Uterus (tissue), 4 donors: ENCODE data around the gene MICOS13. TPM values are rescaled to one million over a fixed set of nuclear protein-coding genes. Genes with fewer than 3 reads are reported as not detected.
A peak's percentile ranks its signal among the peaks of the same experiment; 100 is the strongest.

Experiments
- DNase-seq, 2 donors: peaks; one replicate each; pipeline ENCODE4 v3.0.0-alpha.2; 2019 to 2020
- H3K27ac ChIP-seq, 2 donors: fragments of 200-600 bp; sonication (generic); 1 replicate in 1 of 2; 2 replicates in 1 of 2; pipeline ENCODE4 v1.5.1; 2016 to 2018
- H3K27me3 ChIP-seq, 2 donors: fragments of 200-600 bp; sonication (generic); one replicate each; pipeline ENCODE4 v1.5.1; 2018 to 2019; ENCODE audit warnings: control low read depth in 1 of 2
- H3K36me3 ChIP-seq, 2 donors: fragments of 200-600 bp; sonication (generic); one replicate each; pipeline ENCODE4 v1.5.1; 2019; ENCODE audit warnings: control low read depth in 1 of 2
- H3K4me1 ChIP-seq, 2 donors: fragments of 200-600 bp; sonication (generic); one replicate each; pipeline ENCODE4 v1.5.1; 2018 to 2019; ENCODE audit warnings: control low read depth in 1 of 2
- H3K4me3 ChIP-seq, 2 donors: fragments of 200-600 bp; sonication (generic); 1 replicate in 1 of 2; 2 replicates in 1 of 2; pipeline ENCODE4 v1.5.1; 2018 to 2019; ENCODE audit warnings: mild to moderate bottlenecking in 1 of 2
- H3K9me3 ChIP-seq, 2 donors: fragments of 200-600 bp; sonication (generic); one replicate each; pipeline ENCODE4 v1.5.1; 2019; ENCODE audit warnings: control low read depth in 1 of 2
- POLR2A ChIP-seq, 2 donors: fragments of 450-650 bp; IDR thresholded peaks; one replicate each; pipeline ENCODE4 v1.6.1; 2016; ENCODE audit warnings: antibody characterized with exemption in 2 of 2, mild to moderate bottlenecking in 1 of 2, moderate library complexity in 1 of 2
- intact Hi-C: fragments of 100-400 bp; cut with DNase I; formaldehyde crosslinking; loops from one replicate; pipeline ENCODE4 v1.15.1; 2023; ENCODE audit warnings: low total_unique reads
- total RNA-seq, 4 donors: library from RNA; depleted of rRNA in 3 of 4; stranded (reverse); fragments of >200 nt in 3 of 4; gene quantifications; one replicate each; pipeline versions ENCODE4 v1.1.0 to v1.2.4, GENCODE V29; 2014 to 2023
- TF ChIP-seq, protein P1 (sequence below), 4 experiments: fragments of 200-600 bp in 2 of 4; fragments of 450-650 bp in 2 of 4; sonication (generic) in 2 of 4; IDR thresholded peaks; one replicate each; pipeline ENCODE4 v1.5.1; 2016 to 2019; ENCODE audit warnings: antibody characterized with exemption in 4 of 4, mild to moderate bottlenecking in 2 of 4, moderate library complexity in 1 of 4
- donor health status: DM: yes; HTN: yes; CAD: no.

Gene MICOS13
- total RNA-seq, 4 donors from 2014 or later = 2.8 to 36.7 (median 21.1) TPM

DNA sequence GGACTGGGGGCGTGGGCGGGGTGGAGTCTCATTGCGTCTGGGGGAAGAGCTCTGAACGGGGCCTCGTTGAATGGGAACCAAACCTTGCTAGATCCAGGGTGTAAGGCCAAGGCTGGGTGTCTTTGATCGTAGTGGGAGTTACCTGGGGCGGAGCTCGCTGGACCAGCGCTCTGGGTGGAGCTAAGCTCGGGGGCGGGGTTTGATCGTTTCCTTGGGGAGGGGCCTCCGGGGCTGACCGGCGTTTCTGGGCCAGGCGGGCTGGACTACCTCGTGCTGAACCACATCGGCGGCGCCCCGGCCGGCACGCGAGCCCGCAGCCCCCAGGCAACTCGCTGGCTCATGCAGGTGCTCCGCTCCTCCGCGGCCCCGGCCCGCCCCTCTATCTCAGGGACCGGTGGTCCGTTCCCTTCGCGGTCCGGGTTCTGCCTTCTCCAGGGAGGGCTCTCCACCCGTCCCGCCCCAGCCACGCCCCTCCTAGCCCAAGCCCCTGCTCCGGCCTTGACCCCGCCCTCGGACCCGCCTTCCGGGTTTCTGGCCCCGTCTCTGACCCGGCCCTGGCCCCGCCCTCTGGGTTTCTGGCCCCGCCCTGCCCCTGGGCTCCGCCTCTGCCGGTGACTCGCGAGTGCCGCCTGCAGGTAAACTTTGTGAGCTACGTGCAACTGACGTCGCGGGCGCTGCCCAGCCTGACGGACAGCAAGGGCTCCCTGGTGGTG is 6.5 kb upstream of the MICOS13 start:
- Histone ChIP-seq H3K4me3 (peak overlapping the region; percentile 37 to 48), H3K27ac (peak overlapping the region; percentile 56 to 78), H3K27me3 (no peaks in the 10 kb centered on the region), H3K4me1 (peaks cover 0 to 6% of the 10 kb centered on the region in 2 donors), H3K9me3 (no peaks in the 10 kb centered on the region), H3K36me3 (no peaks in the 10 kb centered on the region)
- TF ChIP-seq, protein P1, sequence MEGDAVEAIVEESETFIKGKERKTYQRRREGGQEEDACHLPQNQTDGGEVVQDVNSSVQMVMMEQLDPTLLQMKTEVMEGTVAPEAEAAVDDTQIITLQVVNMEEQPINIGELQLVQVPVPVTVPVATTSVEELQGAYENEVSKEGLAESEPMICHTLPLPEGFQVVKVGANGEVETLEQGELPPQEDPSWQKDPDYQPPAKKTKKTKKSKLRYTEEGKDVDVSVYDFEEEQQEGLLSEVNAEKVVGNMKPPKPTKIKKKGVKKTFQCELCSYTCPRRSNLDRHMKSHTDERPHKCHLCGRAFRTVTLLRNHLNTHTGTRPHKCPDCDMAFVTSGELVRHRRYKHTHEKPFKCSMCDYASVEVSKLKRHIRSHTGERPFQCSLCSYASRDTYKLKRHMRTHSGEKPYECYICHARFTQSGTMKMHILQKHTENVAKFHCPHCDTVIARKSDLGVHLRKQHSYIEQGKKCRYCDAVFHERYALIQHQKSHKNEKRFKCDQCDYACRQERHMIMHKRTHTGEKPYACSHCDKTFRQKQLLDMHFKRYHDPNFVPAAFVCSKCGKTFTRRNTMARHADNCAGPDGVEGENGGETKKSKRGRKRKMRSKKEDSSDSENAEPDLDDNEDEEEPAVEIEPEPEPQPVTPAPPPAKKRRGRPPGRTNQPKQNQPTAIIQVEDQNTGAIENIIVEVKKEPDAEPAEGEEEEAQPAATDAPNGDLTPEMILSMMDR (IDR thresholded peaks at IDR 0.05) = peak; percentile 76 to 92 (median 89)
- TF ChIP-seq POLR2A (IDR thresholded peaks at IDR 0.05) = peak; percentile 14 to 25
- intact Hi-C loops = no loop called here
- DNase-seq = peak; percentile 97 to 98

DNA sequence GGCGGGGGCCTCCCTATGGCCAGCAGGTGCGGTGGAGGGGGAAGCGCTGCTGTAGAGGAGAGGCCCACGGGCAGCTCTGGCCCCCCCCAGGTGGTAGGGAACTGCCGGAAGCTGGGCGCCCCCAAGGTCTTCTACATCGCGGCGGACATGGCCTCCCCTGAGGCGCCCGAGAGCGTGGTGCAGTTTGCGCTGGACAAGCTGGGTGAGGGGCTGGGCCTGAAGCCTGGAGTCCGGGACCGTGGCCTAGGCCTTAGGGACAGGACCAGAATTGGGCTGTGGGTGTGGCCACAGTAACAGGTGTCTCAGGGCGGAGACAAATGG is 6.0 kb upstream of the MICOS13 start:
- Histone ChIP-seq H3K9me3 (no peaks in the 10 kb centered on the region), H3K4me3 (peak overlapping the region; percentile 37 to 48), H3K4me1 (peaks cover 0 to 6% of the 10 kb centered on the region in 2 donors), H3K27ac (peak overlapping the region; percentile 56 to 78), H3K36me3 (no peaks in the 10 kb centered on the region), H3K27me3 (no peaks in the 10 kb centered on the region)
- DNase-seq = no peak
- intact Hi-C loops = no loop called here
- TF ChIP-seq, protein P1 (IDR thresholded peaks at IDR 0.05) = no peak
- TF ChIP-seq POLR2A (IDR thresholded peaks at IDR 0.05) = no peak

DNA sequence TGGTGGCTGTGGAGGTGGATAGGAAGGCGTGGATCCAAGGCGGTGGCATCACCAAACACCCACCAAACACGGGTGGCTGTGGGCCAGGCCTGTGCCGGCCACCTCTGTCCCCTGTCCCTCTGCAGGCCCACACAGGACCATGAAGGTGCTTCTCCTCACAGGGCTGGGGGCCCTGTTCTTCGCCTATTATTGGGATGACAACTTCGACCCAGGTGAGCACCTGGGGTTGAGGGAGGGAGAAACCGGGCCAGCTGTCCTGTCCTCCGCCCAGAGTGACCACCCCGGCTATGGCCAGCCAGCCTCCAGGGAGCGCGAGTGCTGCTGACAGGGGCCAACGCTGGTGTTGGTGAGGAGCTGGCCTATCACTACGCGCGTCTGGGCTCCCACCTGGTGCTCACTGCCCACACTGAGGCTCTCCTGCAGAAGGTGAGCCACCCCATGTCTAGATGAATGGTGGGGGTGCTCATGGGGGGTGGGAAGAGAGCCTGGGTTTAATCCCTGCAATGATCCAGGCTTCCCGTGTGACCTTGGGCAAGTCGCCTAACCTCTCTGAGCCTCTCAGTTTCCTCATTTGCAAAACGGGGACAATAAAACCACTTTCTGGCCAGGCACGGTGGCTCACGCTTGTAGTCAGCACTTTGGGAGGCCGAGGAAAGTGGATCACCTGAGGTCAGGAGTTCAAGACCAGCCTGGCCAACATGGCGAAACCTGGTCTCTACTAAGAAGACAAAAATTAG is 4.5 kb upstream of the MICOS13 start:
- Histone ChIP-seq H3K36me3 (no peaks in the 10 kb centered on the region), H3K4me3 (no peak overlapping the region), H3K4me1 (peaks cover 0 to 6% of the 10 kb centered on the region in 2 donors), H3K27ac (no peak overlapping the region), H3K27me3 (no peaks in the 10 kb centered on the region), H3K9me3 (no peaks in the 10 kb centered on the region)
- intact Hi-C loops = no loop called here
- TF ChIP-seq, protein P1 (IDR thresholded peaks at IDR 0.05) = no peak
- no peak for TF ChIP-seq POLR2A (IDR thresholded peaks at IDR 0.05)
- DNase-seq = no peak

DNA sequence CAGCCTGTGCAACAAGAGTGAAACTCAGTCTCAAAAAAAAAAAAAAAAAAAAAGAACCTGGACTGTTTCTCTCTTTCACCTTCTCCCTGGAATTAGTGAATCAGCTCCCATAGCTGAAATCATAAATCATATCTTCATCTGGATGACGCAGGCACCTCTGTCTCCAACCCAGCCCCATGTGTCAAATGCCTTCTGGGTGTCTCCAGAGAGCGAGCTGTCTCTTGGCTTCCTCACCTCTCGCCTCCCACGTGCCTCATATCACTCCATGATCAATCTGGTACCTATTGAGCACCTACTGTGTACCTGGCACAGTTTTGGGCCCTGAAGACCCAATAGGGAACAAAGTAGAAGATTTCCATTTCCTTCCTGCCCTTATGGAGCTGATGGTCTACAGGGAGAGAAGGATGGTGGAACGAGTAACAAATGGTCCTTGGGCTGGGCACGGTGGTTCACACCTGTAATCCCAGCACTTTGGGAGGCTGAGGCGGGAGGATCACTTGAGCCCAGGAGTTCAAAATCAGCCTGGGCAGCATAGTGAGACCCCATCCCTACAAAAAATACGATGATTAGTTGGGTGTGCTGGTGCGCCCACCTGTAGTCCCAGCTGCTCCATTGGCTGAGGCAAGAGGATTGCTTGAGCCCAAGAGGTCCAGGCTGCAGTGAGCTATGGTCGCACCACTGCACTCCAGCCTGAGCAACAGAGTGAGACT is 3.0 kb upstream of the MICOS13 start:
- Histone ChIP-seq H3K27me3 (no peaks in the 10 kb centered on the region), H3K4me3 (no peak overlapping the region), H3K9me3 (no peaks in the 10 kb centered on the region), H3K36me3 (no peaks in the 10 kb centered on the region), H3K27ac (no peak overlapping the region), H3K4me1 (peaks cover 0 to 9% of the 10 kb centered on the region in 2 donors)
- no peak for DNase-seq
- intact Hi-C loops = no loop called here
- no peak for TF ChIP-seq POLR2A (IDR thresholded peaks at IDR 0.05)
- TF ChIP-seq, protein P1 (IDR thresholded peaks at IDR 0.05) = no peak

DNA sequence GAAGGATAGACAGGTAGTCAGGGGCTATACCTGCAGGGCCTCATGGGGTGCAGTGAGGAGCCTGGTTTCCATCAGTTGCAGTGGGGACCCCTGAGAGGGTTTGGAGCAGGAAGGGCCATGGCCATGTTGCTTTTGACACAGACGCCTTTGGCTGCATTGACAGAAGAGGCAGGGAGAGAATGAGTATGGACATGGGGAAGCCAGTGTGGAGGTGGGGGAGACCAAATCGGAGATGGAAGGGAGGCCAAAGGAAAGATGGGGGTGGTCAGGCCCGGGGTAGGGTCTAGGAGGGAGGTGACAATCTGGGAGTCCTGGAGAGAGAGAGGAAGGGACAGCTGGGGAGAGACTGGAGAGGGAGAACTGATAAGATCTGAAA is 1.8 kb upstream of the MICOS13 start:
- no peaks in the 10 kb centered on the region for H3K9me3 ChIP-seq
- H3K4me1 ChIP-seq = peaks cover 0 to 3% of the 10 kb centered on the region in 2 donors
- intact Hi-C loops = no loop called here
- no peak for TF ChIP-seq POLR2A (IDR thresholded peaks at IDR 0.05)
- H3K4me3 ChIP-seq = no peak overlapping the region
- no peaks in the 10 kb centered on the region for H3K36me3 ChIP-seq
- H3K27ac ChIP-seq = no peak overlapping the region
- DNase-seq = no peak
- no peaks in the 10 kb centered on the region for H3K27me3 ChIP-seq
